HUES64 (cell line): ENCODE results near the gene MGMT.
A peak's percentile ranks its signal among the peaks of the same experiment; 100 is the strongest.

Experiments used
- H3K27ac ChIP-seq: 2 replicates; pipeline ENCODE4 v1.7.0; 2013; ENCODE audit warnings: low read depth, low read length, inconsistent platforms
- H3K27me3 ChIP-seq: 2 replicates; pipeline ENCODE4 v1.6.1; 2013; ENCODE audit warnings: mild to moderate bottlenecking, low read length; ENCODE audit not compliant: insufficient read depth
- H3K36me3 ChIP-seq: 2 replicates; pipeline ENCODE4 v1.6.1; 2013; ENCODE audit warnings: mild to moderate bottlenecking, low read length; ENCODE audit not compliant: insufficient read depth
- H3K4me1 ChIP-seq: 2 replicates; pipeline ENCODE4 v1.6.1; 2013; ENCODE audit warnings: mild to moderate bottlenecking, low read length, moderate library complexity; ENCODE audit not compliant: insufficient read depth
- H3K4me3 ChIP-seq: 2 replicates; pipeline ENCODE4 v1.5.1; 2013; ENCODE audit warnings: mild to moderate bottlenecking, low read length, moderate library complexity
- H3K9ac ChIP-seq: 2 replicates; pipeline ENCODE4 v1.6.1; 2013; ENCODE audit warnings: mild to moderate bottlenecking, low read depth, low read length
- H3K9me3 ChIP-seq: 2 replicates; pipeline ENCODE4 v1.6.1; 2013; ENCODE audit warnings: low read depth, low read length; ENCODE audit not compliant: insufficient read depth
- WGBS: fragments of 150-250, 120-280 bp; methylation state at CpG from one replicate; pipeline ENCODE4 v1.1.7; 2013; ENCODE audit warnings: missing lambda C conversion rate; 5-methylcytosine and 5-hydroxymethylcytosine counted together

MGMT gene

GRCh38 chr10:129522041-129522585 lies 55.1 kb downstream of the MGMT start:
- no peaks in the 10 kb centered on the region for H3K27me3 ChIP-seq
- 83% methylated on average over 7 of the region's 7 CpGs for WGBS
- no peaks in the 10 kb centered on the region for H3K36me3 ChIP-seq
- H3K27ac ChIP-seq, result no peak overlapping the region; the same call in 1 of the 2 replicates
- H3K9me3 ChIP-seq, result no peaks in the 10 kb centered on the region
- H3K4me1 ChIP-seq, result 0 out of 2 replicates have a peak, but pooled peaks cover 14% of the 10 kb centered on the region
- no peak overlapping the region for H3K9ac ChIP-seq
- no peak overlapping the region for H3K4me3 ChIP-seq

- no peak overlapping the region for H3K27ac ChIP-seq
- no peaks in the 10 kb centered on the region for H3K9me3 ChIP-seq
- H3K27me3 ChIP-seq, result no peaks in the 10 kb centered on the region
- H3K36me3 ChIP-seq, result no peaks in the 10 kb centered on the region
- 0 out of 2 replicates have a peak, but pooled peaks cover 14% of the 10 kb centered on the region for H3K4me1 ChIP-seq
- no peak overlapping the region for H3K4me3 ChIP-seq
- H3K9ac ChIP-seq, result no peak overlapping the region
- 92% methylated on average over 27 of the region's 27 CpGs for WGBS
Measured at GRCh38 chr10:129523031-129523722, 56.1 kb downstream of the MGMT start.

- H3K9me3 ChIP-seq, result no peaks in the 10 kb centered on the region
- no peaks in the 10 kb centered on the region for H3K36me3 ChIP-seq
- H3K4me1 ChIP-seq, result 0 out of 2 replicates have a peak, but pooled peaks cover 14% of the 10 kb centered on the region
- H3K27me3 ChIP-seq, result no peaks in the 10 kb centered on the region
- 86% methylated on average over 11 of the region's 11 CpGs for WGBS
- H3K9ac ChIP-seq, result no peak overlapping the region
- H3K27ac ChIP-seq, result no peak overlapping the region
- no peak overlapping the region for H3K4me3 ChIP-seq
Measured at GRCh38 chr10:129523723-129524316, 56.8 kb downstream of the MGMT start.

GRCh38 chr10:129524936-129525335 lies 57.9 kb downstream of the MGMT start:
- WGBS, result 93% methylated on average over 3 of the region's 3 CpGs
- H3K9me3 ChIP-seq, result no peaks in the 10 kb centered on the region
- H3K36me3 ChIP-seq, result no peaks in the 10 kb centered on the region
- H3K27me3 ChIP-seq, result no peaks in the 10 kb centered on the region
- H3K27ac ChIP-seq, result no peak overlapping the region
- H3K9ac ChIP-seq, result no peak overlapping the region
- 0 out of 2 replicates have a peak, but pooled peaks cover 14% of the 10 kb centered on the region for H3K4me1 ChIP-seq
- H3K4me3 ChIP-seq, result no peak overlapping the region

GRCh38 chr10:129525401-129525801 lies 58.4 kb downstream of the MGMT start:
- Histone ChIP-seq H3K9ac (no peak overlapping the region), H3K27ac (no peak overlapping the region), H3K9me3 (no peaks in the 10 kb centered on the region), H3K36me3 (no peaks in the 10 kb centered on the region), H3K4me1 (0 out of 2 replicates have a peak, but pooled peaks cover 14% of the 10 kb centered on the region), H3K4me3 (no peak overlapping the region), H3K27me3 (no peaks in the 10 kb centered on the region)
- 87% methylated on average over 13 of the region's 13 CpGs for WGBS

- Histone ChIP-seq H3K27ac (no peak overlapping the region), H3K4me1 (peaks cover 13% of the 10 kb centered on the region; the same call in 1 of the 2 replicates)
- 97% methylated on average over 12 of the region's 12 CpGs for WGBS
Measured at GRCh38 chr10:129526943-129527342, 59.9 kb downstream of the MGMT start.

GRCh38 chr10:129528376-129528978 lies 61.4 kb downstream of the MGMT start:
- Histone ChIP-seq H3K4me3 (no peak overlapping the region), H3K9ac (no peak overlapping the region), H3K9me3 (no peaks in the 10 kb centered on the region), H3K4me1 (peaks cover 14% of the 10 kb centered on the region; the same call in 1 of the 2 replicates), H3K27ac (no peak overlapping the region), H3K36me3 (no peaks in the 10 kb centered on the region), H3K27me3 (no peaks in the 10 kb centered on the region)
- 88% methylated on average over 16 of the region's 16 CpGs for WGBS

More at GRCh38 chr10:129526943-129527342, 59.9 kb downstream of the MGMT start:
- Histone ChIP-seq H3K27me3 (no peaks in the 10 kb centered on the region), H3K36me3 (no peaks in the 10 kb centered on the region), H3K9ac (no peak overlapping the region), H3K9me3 (no peaks in the 10 kb centered on the region), H3K4me3 (no peak overlapping the region)

- no peaks in the 10 kb centered on the region for H3K27me3 ChIP-seq
- H3K9me3 ChIP-seq, result no peaks in the 10 kb centered on the region
- no peak overlapping the region for H3K27ac ChIP-seq
- H3K36me3 ChIP-seq, result no peaks in the 10 kb centered on the region
- H3K4me1 ChIP-seq, result peaks cover 14% of the 10 kb centered on the region; the same call in 1 of the 2 replicates
- no peak overlapping the region for H3K4me3 ChIP-seq
- no peak overlapping the region for H3K9ac ChIP-seq
- WGBS, result 95% methylated on average over 14 of the region's 14 CpGs
Measured at GRCh38 chr10:129530581-129530980, 63.5 kb downstream of the MGMT start.

GRCh38 chr10:129531195-129531968 lies 64.3 kb downstream of the MGMT start:
- peaks cover 14% of the 10 kb centered on the region; the same call in 1 of the 2 replicates for H3K4me1 ChIP-seq
- no peaks in the 10 kb centered on the region for H3K27me3 ChIP-seq
- no peak overlapping the region for H3K9ac ChIP-seq
- 94% methylated on average over 14 of the region's 15 CpGs for WGBS
- H3K36me3 ChIP-seq, result no peaks in the 10 kb centered on the region
- H3K4me3 ChIP-seq, result no peak overlapping the region
- H3K27ac ChIP-seq, result peak overlapping the region; percentile 25
- no peaks in the 10 kb centered on the region for H3K9me3 ChIP-seq

- H3K27ac ChIP-seq, result peak overlapping the region; percentile 27
- no peaks in the 10 kb centered on the region for H3K27me3 ChIP-seq
- WGBS, result 97% methylated on average over 10 of the region's 10 CpGs
- H3K9me3 ChIP-seq, result no peaks in the 10 kb centered on the region
- H3K4me1 ChIP-seq, result peaks cover 14% of the 10 kb centered on the region; the same call in 1 of the 2 replicates
- H3K36me3 ChIP-seq, result no peaks in the 10 kb centered on the region
- H3K9ac ChIP-seq, result no peak overlapping the region
- H3K4me3 ChIP-seq, result no peak overlapping the region
Measured at GRCh38 chr10:129531969-129532660, 65.1 kb downstream of the MGMT start.
